ENCODE results near the gene SPDEF.

- TF ChIP-seq EP300 (IDR thresholded peaks at IDR 0.05) (no peak), CTCF (IDR thresholded peaks at IDR 0.05) (no peak), POLR2A (IDR thresholded peaks at IDR 0.05) (no peak)
Observed at GRCh38 chr6:34584694-34585093, 28.6 kb upstream of the SPDEF start.

Measured in suprapubic skin (tissue), 3 donors.